ENCODE measurements around the gene ISG15. TPM values are rescaled to one million over a fixed set of nuclear protein-coding genes. Genes with fewer than 3 reads are reported as not detected.

The ISG15 gene
- total RNA-seq, 4 donors from 2014 or later, result 36.0 to 70.6 (median 40.8) TPM; not detected in 1

GRCh38 chr1:980602-981395, 32.5 kb upstream of the ISG15 start:
- DNase-seq, result no peak
- H3K4me3 ChIP-seq, result no peak overlapping the region
- intact Hi-C loops (cut with DNase I; ENCODE audit: low total_unique reads) (no loop called here), in situ Hi-C loops (cut with MboI; ENCODE audit: low pct_ligation_motif_present in 1 of 4, low pct_unique_long_range_greater_than_20kb in 1 of 4, low sequenced_read_pairs in 3 of 4) (no loop called here)
- peaks cover 0 to 12% (median 8%) of the 10 kb centered on the region in 4 donors for H3K4me1 ChIP-seq
- 58% methylated on average over 20 of the region's 35 CpGs; no CpG with 5 or more reads in 1 of the 2 donors for WGBS, 2 donors (ENCODE audit: low coverage in 1 of 2)
- TF ChIP-seq POLR2A (IDR thresholded peaks at IDR 0.05) (no peak), POLR2AphosphoS5 (IDR thresholded peaks at IDR 0.05) (no peak), EP300 (IDR thresholded peaks at IDR 0.05; ENCODE audit: low read depth) (no peak), CTCF (IDR thresholded peaks at IDR 0.05) (no peak)
- H3K36me3 ChIP-seq, result no peaks in the 10 kb centered on the region
- H3K27me3 ChIP-seq, result peaks cover 63% of the 10 kb centered on the region
- no peak overlapping the region for H3K27ac ChIP-seq
- no peaks in the 10 kb centered on the region for H3K9me3 ChIP-seq

GRCh38 chr1:981491-981954, 31.8 kb upstream of the ISG15 start:
- Histone ChIP-seq H3K27me3 (peaks cover 65% of the 10 kb centered on the region), H3K27ac (no peak overlapping the region), H3K36me3 (no peaks in the 10 kb centered on the region), H3K9me3 (no peaks in the 10 kb centered on the region), H3K4me1 (peaks cover 0 to 6% (median 2%) of the 10 kb centered on the region in 4 donors), H3K4me3 (no peak overlapping the region)
- 73% methylated on average over 19 of the region's 21 CpGs; no CpG with 5 or more reads in 1 of the 2 donors for WGBS, 2 donors (ENCODE audit: low coverage in 1 of 2)
- TF ChIP-seq POLR2AphosphoS5 (IDR thresholded peaks at IDR 0.05) (no peak), EP300 (IDR thresholded peaks at IDR 0.05; ENCODE audit: low read depth) (no peak), CTCF (IDR thresholded peaks at IDR 0.05) (no peak), POLR2A (IDR thresholded peaks at IDR 0.05) (no peak)
- in situ Hi-C loops (cut with MboI; ENCODE audit: low pct_ligation_motif_present in 1 of 4, low pct_unique_long_range_greater_than_20kb in 1 of 4, low sequenced_read_pairs in 3 of 4) (no loop called here), intact Hi-C loops (cut with DNase I; ENCODE audit: low total_unique reads) (no loop called here)
- DNase-seq, result no peak

GRCh38 chr1:981955-982558, 31.2 kb upstream of the ISG15 start, which contains the start of gene PERM1:
Gene PERM1 (minus strand): TSS chr1:982093. CDS start chr1:981029, 1,064 bp downstream.
- in situ Hi-C loops (cut with MboI; ENCODE audit: low pct_ligation_motif_present in 1 of 4, low pct_unique_long_range_greater_than_20kb in 1 of 4, low sequenced_read_pairs in 3 of 4), result no loop called here
- Histone ChIP-seq H3K4me3 (no peak within 1 kb of the TSS), H3K9me3 (no peaks in the 10 kb centered on the region), H3K4me1 (peaks cover 0 to 6% (median 2%) of the 10 kb centered on the region in 4 donors), H3K27ac (no peak within 1 kb of the TSS), H3K36me3 (no peaks in the 10 kb centered on the region), H3K27me3 (peaks cover 66% of the 10 kb centered on the region)
- 44% methylated on average over 24 of the region's 28 CpGs; no CpG with 5 or more reads in 1 of the 2 donors for WGBS, 2 donors (ENCODE audit: low coverage in 1 of 2)
- DNase-seq, result no peak
- intact Hi-C loops (cut with DNase I; ENCODE audit: low total_unique reads), result loop anchor here (2.0 kb wide), 1 partner anchor 81 kb away; no protein-coding TSS in a partner anchor
- TF ChIP-seq POLR2A (IDR thresholded peaks at IDR 0.05) (no peak), POLR2AphosphoS5 (IDR thresholded peaks at IDR 0.05) (no peak), EP300 (IDR thresholded peaks at IDR 0.05; ENCODE audit: low read depth) (no peak), CTCF (IDR thresholded peaks at IDR 0.05) (no peak)

- in situ Hi-C loops (cut with MboI; ENCODE audit: low pct_ligation_motif_present in 1 of 4, low pct_unique_long_range_greater_than_20kb in 1 of 4, low sequenced_read_pairs in 3 of 4), result no loop called here
- Histone ChIP-seq H3K4me3 (no peak overlapping the region), H3K4me1 (peaks cover 0 to 6% (median 2%) of the 10 kb centered on the region in 4 donors), H3K36me3 (no peaks in the 10 kb centered on the region), H3K27ac (no peak overlapping the region), H3K9me3 (no peaks in the 10 kb centered on the region), H3K27me3 (peaks cover 72% of the 10 kb centered on the region)
- 79% methylated on average over 43 of the region's 43 CpGs; no CpG with 5 or more reads in 1 of the 2 donors for WGBS, 2 donors (ENCODE audit: low coverage in 1 of 2)
- intact Hi-C loops (cut with DNase I; ENCODE audit: low total_unique reads), result loop anchor here (2.0 kb wide), 1 partner anchor 80 kb away; no protein-coding TSS in a partner anchor
- TF ChIP-seq POLR2AphosphoS5 (IDR thresholded peaks at IDR 0.05) (no peak), EP300 (IDR thresholded peaks at IDR 0.05; ENCODE audit: low read depth) (no peak)
- no peak for DNase-seq
Observed at GRCh38 chr1:982765-983436, 30.4 kb upstream of the ISG15 start.
